Measurements from ENCODE around the gene MBNL1.
"Not testable (repeated sequence)": the region's sequence is repeated elsewhere in the genome, so short reads cannot be mapped to it uniquely, and the experiment has no call there.

MBNL1 gene

DNA sequence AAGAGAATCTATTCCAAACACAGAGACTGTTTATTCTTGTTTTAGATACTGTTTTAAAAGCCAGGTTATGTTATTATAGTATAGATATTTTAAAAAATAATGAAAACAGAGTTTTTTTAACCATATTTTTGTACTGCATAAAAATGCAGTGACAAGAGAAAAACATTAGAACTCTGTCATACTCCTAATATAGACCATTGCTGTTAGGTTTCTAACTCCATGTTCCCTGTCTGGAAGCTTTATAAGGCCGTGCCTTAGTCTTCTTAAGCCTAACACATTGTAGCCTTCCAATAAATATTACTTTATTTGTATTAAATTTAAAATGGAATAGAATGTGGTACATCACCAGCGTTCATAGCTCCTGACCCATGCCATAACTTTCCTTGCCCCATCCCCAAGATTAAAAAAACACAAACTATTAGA lies 53.2 kb downstream of the MBNL1 start:
- DNase-seq = no peak

DNA sequence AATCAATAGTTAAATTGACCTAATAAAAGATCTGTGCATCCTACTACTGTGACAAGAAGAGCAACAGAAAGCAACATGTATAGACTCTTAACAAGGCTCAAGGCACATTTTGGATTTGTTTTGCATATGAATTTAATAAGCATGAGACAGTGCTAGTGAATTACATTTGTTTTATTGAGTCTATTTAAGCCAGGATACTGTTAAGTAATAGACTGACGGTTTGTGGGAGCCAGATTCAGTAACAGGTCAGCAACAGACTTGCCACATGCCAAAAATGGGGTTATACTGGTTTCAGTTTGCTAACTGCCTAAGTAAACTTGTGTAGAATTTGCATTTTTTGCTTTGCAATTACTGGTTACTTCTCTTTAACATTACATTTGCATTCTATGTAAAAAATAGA lies 54.0 kb downstream of the MBNL1 start:
- DNase-seq = no peak

DNA sequence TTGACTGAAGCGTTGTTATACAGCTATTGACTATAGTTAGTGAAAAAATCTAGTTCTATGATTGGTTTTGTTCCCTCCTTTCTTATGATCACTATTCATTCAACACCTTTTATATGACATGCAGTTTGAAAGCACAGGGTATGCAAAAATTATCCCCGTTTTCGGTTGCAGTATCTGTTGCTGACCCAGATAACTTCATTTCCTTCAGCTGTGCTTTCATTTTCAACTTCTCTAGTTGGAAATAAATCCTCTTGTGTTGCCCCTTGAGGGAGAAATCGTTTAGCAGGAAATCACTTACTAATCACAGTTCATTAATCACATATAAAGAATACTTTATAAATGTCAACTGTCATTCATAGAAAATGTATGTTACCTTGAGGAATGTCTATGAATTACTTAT lies 55.1 kb downstream of the MBNL1 start:
- DNase-seq = no peak

DNA sequence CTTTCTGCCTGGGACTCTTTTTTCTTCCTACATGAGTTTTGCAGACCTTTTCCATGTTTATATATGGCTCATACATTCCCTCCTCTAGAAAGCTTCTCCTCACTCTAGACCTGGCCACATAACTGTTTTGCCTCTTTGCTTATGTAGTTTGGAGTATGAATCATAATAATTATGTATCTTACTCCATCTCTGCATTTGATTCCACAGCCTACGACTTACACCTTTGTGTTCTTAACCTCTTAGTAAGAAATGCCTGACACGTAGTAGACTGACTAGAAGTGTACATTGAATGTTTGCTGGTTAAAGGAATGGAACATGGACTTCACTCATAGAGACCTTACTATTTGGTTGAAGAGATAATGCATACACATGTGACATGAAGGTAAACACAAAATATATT lies 56.4 kb downstream of the MBNL1 start:
- no peak for DNase-seq

DNA sequence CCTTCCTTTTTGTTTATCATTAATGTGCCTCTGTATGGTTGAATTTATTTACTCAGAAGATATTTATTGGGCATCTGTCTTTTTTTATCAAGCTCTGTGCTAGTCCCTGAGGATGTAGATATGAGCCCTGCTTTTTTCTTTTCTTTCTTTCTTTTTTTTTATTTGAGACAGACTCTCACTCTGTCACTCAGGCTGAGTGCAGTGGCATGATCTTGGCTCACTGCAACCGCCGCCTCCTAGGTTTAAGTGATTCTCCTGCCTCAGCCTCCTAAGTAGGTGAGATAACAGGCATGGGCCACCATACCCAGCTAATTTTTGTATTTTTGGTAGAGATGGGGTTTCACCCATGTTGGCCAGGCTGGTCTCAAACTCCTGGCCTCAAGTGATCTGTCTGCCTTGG lies 58.5 kb downstream of the MBNL1 start:
- no peak for DNase-seq

DNA sequence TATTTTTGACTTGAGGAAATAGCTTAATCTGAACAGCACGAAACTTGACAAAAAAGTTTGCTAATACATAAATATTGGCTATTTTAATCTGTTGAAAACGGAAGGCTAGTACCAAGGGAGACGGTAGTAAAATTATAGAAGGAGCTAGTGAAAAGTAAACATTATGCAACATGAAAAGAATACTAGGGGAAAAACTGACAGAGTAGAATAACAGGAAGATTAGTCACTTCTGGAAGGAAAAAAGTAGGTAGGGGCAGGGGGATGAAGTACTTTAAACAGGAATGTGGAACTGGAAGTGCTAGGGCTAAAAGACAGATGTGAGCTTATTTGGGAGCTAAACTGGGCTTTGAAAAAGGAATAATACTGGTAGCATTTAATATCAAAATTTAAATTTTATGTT lies 60.1 kb downstream of the MBNL1 start:
- DNase-seq = no peak

DNA sequence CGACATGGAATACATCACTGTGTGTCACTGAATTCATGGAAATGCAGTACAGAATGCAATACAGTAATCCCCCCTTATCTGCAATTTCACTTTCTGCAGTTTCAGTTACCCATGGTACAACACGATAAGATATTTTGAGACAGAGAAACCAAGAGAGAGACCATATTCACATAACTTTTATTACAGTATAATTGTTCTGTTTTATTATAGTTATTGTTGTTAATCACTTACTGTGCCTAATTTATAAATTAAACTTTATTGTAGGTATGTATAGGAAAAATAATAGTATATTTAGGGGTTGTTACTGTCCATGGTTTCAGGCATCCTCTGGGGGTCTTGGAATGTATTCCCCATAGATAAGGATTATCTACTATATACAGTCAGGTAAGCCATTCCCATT lies 61.8 kb downstream of the MBNL1 start:
- DNase-seq = no peak

DNA sequence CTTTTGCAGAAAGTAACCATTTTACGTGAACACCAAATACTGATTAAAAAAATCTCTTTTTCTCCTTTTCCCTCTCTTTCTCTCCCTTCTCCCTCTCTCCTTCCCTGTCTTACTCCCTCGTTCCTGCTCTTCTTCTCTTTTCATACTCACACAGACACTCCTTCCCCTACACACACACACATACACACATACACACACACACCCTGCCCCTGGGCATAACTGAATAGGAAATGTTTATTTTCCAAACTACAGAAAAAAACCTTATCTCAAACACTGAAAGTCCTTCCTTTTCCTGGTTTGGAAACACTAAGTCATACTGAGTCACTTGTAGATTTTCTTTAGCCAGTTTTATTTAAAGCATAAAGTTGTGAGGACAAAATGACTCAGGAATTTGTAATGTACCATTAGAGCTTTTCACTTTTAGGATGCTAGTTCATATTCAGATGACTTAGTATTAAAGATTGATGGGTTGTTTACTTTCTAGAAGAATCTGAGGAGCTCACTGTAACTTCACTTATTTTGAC lies 62.4 kb downstream of the MBNL1 start:
- peak in 1 of 2 experiments; percentile 17 for DNase-seq

DNA sequence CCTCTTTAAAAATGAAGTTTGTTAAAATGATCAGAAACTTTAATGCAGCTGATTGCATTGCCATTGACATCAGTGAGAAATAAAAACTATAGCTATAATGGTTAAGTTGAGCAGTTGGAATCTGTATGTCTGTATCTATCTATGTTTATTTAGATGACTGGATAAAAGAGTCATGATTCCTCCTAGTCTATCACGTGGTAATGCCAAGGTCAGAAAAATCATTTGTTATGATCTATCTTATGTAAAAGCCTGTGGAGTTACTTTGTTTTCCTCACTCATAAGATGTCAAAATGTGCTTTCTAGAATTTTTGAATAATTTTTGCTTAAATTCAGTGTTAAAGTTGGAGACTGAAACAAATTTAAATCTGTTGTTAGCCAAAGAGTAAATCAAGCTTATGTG lies 63.3 kb downstream of the MBNL1 start:
- no peak for DNase-seq

DNA sequence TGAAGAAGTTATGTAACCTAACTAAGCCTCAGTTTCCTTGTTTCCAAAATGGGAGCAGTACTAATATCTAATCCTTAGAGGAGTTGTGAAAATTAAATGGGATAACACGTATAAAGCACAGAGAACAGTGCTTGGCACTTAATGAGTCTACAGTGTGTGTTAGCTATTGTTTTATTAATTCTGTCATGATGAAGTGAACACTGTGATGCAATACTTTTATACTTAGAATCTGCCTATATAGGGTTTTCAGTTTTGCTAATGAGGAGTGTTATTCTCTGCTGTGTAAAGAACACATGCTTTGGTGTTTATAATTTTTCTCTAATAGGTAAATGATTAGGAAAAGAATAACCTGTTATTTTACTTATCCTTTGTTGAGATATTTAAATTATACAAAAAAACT lies 65.2 kb downstream of the MBNL1 start:
- no peak for DNase-seq

DNA sequence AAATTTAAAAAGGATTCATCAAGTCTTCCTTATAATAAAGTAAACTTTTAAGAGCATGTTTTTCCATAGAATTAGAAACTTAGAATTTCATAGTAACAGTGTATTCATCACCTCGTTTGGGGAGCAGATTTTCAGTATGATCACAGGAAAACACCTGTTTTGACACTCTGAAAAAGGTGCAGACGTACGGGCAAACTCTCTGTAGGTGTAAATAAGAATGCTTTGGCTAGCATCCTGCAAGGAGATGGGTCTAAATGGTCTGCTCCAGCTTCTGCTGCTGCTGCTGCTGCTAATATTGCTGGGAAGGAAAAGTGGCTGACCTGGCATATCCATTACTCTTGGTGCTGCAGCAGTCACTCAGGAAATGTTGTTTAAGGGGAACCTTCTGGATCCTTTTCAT lies 66.0 kb downstream of the MBNL1 start:
- DNase-seq = no peak

DNA sequence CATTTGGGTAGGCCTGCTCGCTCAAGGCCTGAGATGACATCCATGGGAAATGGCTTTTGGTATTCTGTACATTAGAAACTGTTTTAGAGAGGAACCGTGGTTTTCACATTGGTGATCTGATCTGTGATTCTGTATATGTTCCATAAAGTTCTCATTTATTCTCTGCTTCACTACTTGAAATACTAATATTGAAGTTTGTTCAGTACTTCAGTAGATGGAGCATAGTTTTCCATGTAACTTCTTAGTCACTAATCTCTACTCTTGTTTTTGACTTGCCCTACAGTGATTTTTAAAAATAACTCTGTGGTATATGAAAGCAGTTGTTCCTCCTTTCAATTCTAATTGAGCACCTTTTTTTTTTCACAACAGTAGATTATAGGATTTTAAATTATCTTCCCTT lies 66.5 kb downstream of the MBNL1 start:
- DNase-seq = no peak

DNA sequence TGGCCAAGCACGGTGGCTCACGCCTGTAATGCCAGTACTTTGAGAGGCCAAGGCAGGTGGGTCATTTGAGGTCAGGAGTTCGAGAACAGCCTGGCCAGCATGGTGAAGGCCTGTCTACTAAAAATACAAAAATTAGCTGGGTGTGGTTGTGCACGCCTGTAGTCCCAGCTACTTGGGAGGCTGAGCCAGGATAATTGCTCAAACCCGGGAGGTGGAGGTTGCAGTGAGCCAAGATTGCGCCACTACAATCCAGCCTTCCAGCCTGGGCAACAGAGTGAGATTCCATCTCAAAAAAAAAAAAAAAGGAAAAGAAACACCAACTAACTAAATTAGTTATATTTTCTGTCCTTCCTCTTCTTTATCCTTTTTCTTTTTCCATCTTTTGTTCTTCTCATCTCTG lies 68.6 kb downstream of the MBNL1 start:
- not testable (repeated sequence) for DNase-seq

DNA sequence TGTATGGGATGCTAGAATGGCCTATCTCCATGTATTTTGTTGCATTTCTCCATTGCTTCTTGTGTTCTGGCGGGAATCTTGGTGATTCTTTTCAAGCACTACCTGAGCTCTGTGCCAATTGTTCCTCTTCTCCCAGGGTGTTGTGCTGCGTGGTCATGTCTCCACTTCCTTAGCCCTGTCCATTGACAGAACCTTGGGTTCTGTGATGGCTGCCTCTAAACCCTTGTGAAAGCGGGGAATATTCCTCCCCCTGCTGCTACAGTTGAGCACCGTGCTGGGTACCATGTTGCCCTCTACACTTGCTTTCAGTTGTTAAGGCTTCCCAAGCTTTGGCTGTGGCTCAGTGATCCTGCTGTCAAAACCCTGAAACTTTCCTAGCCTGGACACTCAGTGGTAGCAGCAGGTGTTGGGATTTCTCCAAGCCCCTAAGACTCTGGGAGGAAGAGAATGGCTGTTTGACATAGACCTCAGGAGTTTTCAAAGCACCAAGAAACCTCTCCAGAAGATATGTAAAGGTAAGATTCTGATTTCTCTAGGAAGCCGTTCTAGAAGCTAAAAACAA lies 69.5 kb downstream of the MBNL1 start:
- DNase-seq = no peak

DNA sequence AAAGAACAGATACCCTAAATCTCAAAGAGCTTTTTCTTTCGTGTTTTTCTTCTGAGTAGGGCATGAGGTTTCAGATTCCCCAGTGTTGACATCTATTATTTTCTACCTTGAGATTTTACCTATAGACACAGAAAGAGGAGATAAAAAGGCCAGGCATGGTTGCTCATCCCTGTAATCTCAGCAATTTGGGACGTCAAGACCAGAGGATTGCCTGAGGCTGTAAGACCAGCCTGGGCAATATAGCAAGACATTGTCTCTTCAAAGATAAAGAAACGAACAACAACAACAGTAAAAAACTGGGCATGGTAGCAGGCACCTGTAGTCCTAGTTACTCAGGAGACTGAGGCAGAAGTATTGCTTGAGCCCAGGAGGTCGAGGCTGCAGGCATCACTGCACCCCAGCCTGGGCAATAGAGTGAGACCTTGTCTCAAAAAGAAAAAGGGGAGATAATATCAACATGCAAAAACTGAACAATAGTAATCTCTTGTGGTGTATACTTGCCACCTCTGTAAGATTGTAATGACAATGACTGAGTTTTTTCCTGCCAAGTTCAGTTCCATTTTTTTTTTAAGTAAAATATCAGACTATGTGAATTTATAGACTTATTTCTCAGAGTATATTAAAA lies 71.3 kb downstream of the MBNL1 start:
- no peak for DNase-seq

DNA sequence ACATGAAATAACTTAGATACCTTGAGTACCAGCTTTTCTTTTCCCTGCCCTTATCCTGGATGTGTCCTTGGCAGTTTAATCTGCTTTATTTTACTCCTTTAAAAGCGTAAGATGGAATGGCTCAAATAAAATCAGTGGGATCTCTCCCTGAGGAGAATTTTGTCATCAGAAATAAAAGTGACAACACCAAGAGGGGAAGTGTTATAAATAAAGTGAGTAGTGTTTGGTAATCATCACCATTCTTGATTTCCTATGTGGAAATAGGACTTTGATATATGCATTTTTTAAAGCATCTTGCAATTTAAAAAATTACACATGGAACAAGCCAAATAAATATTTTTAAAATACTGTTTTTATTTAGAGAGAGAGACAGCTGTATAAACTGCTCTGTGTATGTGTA lies 76.5 kb downstream of the MBNL1 start:
- DNase-seq = no peak

DNA sequence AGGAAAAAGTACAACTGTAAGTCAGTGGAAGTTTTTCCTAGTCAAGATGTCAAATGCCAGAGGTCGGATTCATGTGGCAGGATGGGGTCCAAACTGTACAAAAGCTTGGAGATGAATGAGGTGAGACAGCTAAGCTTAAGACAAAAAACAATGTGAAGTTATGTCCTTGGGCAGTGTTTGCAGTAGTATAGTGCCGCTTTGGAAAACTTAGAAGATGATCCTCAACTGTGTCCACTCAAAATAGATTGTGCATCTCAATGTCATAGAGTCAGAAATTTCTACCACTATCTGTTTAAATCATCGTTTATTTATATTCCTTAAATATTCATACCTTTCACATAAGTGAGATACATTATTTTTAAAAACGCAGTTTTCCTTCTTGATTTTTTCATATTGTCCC lies 77.3 kb downstream of the MBNL1 start:
- DNase-seq = no peak

DNA sequence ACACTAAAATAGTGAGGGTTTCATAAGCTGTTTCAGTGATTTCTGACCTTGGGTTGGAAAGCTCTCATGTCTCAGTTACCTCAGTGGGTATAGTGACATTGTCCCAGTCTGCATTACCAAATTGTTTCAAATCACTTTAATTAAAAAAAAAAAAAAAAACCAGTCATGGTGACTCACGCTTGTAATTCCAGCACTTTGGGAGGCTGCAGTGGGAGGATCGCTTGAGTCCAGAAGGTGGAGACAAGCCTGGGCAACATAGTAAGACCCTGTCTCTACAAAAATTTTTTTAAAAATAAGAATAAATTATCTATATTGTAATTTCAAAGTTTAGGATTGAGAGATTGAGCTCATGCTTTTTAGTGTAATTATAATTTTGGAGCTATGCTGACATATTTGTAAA lies 78.0 kb downstream of the MBNL1 start:
- DNase-seq = no peak

DNA sequence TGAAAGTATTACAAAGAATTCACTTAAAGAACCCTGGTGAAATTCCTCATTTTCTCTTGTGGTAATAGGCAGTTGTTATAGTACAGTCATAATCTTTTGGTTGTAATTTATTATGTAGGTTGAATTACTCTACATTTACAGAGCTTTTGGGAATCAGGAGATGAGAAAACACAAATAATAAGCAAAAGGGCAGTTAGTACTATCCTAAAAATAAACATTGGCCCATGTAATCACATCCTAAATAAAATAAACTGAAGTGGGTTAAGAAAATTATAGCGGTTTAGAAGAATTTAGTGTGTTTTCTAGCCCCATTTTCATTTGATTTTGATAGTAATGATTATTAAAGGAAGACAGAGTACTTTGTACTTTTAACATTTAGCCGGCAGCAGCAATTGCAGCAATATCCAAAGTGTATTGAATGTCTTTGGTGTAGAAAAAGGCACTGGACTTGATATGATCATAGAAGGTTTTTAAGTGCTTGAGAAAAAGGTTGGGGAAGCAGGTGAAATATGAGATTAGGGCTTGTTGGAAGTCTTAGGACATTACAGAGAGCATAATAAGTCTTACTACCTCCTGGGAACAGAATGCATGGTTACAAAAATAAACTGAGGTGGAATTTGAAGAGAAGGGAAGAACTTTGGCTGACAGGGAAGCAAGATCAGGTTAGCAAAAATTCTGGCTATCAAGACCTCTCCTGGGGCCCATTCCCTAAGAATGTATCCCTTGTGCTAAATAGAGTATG lies 79.9 kb downstream of the MBNL1 start:
- DNase-seq = no peak

DNA sequence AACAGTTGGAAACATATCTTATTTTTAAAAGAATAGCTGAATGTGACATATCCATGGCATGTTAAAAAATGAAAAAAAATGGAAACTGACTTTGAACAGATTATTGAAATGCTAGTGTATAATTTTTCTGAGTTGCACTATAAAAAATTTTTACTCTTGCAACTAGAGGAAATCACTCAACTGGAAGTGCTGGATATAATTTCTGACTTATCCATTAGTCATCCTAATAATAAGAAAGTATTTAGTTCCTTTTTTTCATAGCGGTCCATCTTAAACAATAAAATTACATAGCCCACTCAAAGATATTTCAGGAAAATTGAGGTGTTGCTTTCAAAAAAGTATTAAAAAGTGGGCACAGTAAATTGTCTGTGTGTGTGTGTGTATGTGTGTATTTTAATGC lies 80.7 kb downstream of the MBNL1 start:
- no peak for DNase-seq

DNA sequence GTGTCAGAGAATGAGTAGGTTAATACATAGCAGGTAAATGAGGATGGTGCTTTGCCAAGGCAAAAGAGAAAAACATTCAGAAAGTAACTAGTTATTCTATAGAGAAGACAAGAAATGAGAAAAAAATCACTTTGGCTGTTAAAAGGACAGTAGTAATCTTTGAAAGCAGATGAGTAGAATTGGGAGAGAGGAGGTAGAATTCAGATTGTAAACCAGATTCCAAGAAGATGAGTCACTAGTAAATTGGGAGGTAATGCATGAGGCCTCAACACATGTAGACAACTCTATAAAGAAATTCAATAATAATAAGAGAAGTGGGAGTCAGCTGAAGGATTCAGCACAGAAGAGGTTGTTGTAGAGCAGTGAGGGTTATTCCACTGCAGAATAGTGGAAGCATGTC lies 81.4 kb downstream of the MBNL1 start:
- no peak for DNase-seq

DNA sequence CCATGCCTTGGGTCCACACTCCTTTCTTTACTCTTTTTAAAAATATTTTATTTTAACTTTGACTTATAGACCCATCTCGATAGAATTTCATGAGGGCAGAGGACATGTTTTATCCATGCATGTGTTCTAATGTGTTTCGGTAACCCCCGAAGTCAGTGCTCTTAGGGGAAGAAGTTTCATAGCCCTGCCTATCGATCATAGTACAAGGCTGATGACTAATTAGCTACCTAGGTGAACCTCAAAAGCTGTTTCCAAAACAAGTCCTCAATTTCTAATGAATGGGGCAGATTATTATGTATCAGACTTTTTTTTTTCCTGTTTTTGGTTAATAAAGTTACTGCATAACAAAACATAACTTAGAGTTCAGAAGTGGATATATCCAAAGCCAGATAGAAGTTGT lies 82.0 kb downstream of the MBNL1 start:
- no peak for DNase-seq

DNA sequence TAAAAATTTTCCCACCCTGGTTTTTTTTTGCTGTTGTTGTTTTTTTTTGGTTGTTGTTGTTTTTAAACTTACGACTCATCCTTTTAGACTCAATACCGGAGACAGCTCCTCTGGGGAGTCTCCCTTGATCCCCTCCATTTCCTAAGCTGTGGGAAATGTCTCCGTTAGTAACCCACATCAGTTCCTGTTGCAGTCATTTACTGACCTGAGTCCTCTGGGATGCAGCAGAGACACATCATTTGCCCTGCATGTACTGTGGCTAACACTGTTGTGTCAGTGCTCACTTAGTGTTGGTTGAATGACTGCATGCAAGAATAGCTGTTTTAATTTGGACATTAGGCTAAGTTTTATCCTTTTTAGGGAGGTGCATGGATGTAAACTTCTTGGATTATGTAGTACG lies 83.8 kb downstream of the MBNL1 start:
- DNase-seq = no peak

DNA sequence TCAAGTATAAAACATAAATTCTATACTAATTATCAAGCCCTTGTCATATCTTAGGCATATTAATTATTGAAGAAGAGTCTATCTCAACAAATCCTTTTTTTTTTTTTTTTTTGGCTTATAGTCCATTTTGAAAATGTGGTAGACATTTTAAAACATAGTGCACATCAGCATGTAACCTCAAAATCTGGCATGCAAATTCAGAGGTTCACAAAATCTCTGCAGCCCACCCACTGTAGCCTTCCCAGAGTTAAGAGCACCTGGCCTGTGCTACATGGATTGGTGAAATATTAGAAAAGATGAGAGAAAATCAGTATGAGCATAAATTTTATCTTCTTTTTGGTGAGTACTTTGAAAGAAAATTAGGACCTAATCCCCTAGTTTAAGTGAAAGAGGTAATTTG lies 84.8 kb downstream of the MBNL1 start:
- no peak for DNase-seq

All from stimulated activated CD4-positive, alpha-beta T cell treated with anti-CD3 and anti-CD28 coated beads, Interleukin-4, amount 100 ng/mL, for 4 hours (primary cell).